PC-9 (cell line): ENCODE measurements around the gene SPECC1L. TPM values are rescaled to one million over a fixed set of nuclear protein-coding genes. Genes with fewer than 3 reads are reported as not detected.

Source experiments
- BruUV-seq: library from RNA; stranded (reverse); fragments of 400-500 nt; replicated peaks from 2 replicates; lab custom pipeline; 2021; lab: Mats Ljungman, UMichigan
- CTCF ChIA-PET: fragments of 300-600 bp; sonication (Branson Sonifier 250); formaldehyde crosslinking; loops from one replicate; lab custom pipeline; 2022; ENCODE audit warnings: antibody characterized with exemption; lab: Charles Lee
- POLR2A ChIA-PET: fragments of 300-600 bp; sonication (Branson Sonifier 250); formaldehyde crosslinking; loops from one replicate; lab custom pipeline; 2022; ENCODE audit warnings: antibody characterized with exemption; ENCODE audit not compliant: unreplicated experiment; lab: Charles Lee
- DNase-seq, 2 experiments: peaks; one replicate each; pipeline versions ENCODE4 v3.0.0 to v3.0.0-alpha.2; 2015 to 2022; ENCODE audit warnings: mixed read lengths in 1 of 2
- H2AFZ ChIP-seq: fragments of 200-600 bp; sonication (generic); 2 replicates; pipeline ENCODE4 v1.8.1; 2017; ENCODE audit warnings: antibody characterized with exemption
- H3F3A ChIP-seq: fragments of 200-600 bp; sonication (generic); 2 replicates; pipeline ENCODE4 v1.8.1; 2017; ENCODE audit warnings: antibody characterized with exemption, mild to moderate bottlenecking, low read depth; ENCODE audit not compliant: insufficient read depth
- H3K27ac ChIP-seq: fragments of 200-600 bp; sonication (generic); 2 replicates; pipeline ENCODE4 v1.6.1; 2016; ENCODE audit warnings: mixed run types
- H3K27me3 ChIP-seq: fragments of 200-600 bp; sonication (generic); 2 replicates; pipeline ENCODE4 v1.6.1; 2016; ENCODE audit warnings: low read depth, mixed run types; ENCODE audit not compliant: insufficient read depth
- H3K36me3 ChIP-seq: fragments of 200-600 bp; sonication (generic); 2 replicates; pipeline ENCODE4 v1.6.1; 2016; ENCODE audit warnings: low read depth, mixed run types
- H3K4me1 ChIP-seq: fragments of 200-600 bp; sonication (generic); replicated peaks from 2 replicates; pipeline ENCODE4 v1.6.1; 2016; ENCODE audit warnings: mixed run types; ENCODE audit not compliant: insufficient read depth
- H3K4me2 ChIP-seq: fragments of 200-600 bp; sonication (generic); 2 replicates; pipeline ENCODE4 v1.6.1; 2017; ENCODE audit warnings: mixed run types
- H3K4me3 ChIP-seq: fragments of 200-600 bp; sonication (generic); 2 replicates; pipeline ENCODE4 v1.6.1; 2016; ENCODE audit warnings: mixed run types
- H3K79me2 ChIP-seq: fragments of 200-600 bp; sonication (generic); 2 replicates; pipeline ENCODE4 v1.6.1; 2017; ENCODE audit warnings: low read depth, mixed run types
- H3K9me2 ChIP-seq: fragments of 200-600 bp; sonication (generic); 2 replicates; pipeline ENCODE4 v1.8.1; 2017; ENCODE audit warnings: mild to moderate bottlenecking; ENCODE audit not compliant: insufficient read depth
- H3K9me3 ChIP-seq: fragments of 200-600 bp; sonication (generic); 2 replicates; pipeline ENCODE4 v1.8.1; 2016; ENCODE audit warnings: low read depth; ENCODE audit not compliant: insufficient read depth
- H4K20me1 ChIP-seq: fragments of 200-600 bp; sonication (generic); 2 replicates; pipeline ENCODE4 v1.8.1; 2017; ENCODE audit not compliant: insufficient read depth
- CTCF ChIP-seq: fragments of 200-600 bp; sonication (generic); conservative IDR thresholded peaks from 2 replicates; pipeline ENCODE4 v1.6.1; 2017; ENCODE audit warnings: mixed run types, antibody characterized with exemption, mild to moderate bottlenecking, moderate library complexity
- EZH2 ChIP-seq: fragments of 200-600 bp; sonication (generic); IDR thresholded peaks from 2 replicates; pipeline ENCODE4 v1.8.0; 2017; ENCODE audit warnings: antibody characterized with exemption, low read depth
- intact Hi-C: fragments of 100-400 bp; cut with micrococcal nuclease; formaldehyde crosslinking; loops from one replicate; pipeline ENCODE4 v1.10.0; 2022; ENCODE audit not compliant: unreplicated experiment
- total RNA-seq: library from RNA; stranded (reverse); gene quantifications from 2 replicates; pipeline ENCODE4 v1.2.3, GENCODE V29; 2021

Gene SPECC1L
- total RNA-seq, 1 experiment from 2014 or later, result 38.9 TPM

- ChIA-PET CTCF (no interaction called here), POLR2A (no interaction called here)
- TF ChIP-seq EZH2 (no peak), CTCF (no peak)
- Histone ChIP-seq H3K4me3 (no peak overlapping the region), H3K4me1 (no peaks in the 10 kb centered on the region), H3K27me3 (no peaks in the 10 kb centered on the region), H4K20me1 (peaks cover 10% of the 10 kb centered on the region), H3K36me3 (no peaks in the 10 kb centered on the region; the same call in 1 of the 2 replicates), H3K9me2 (no peaks in the 10 kb centered on the region), H3K79me2 (no peaks in the 10 kb centered on the region), H3K4me2 (no peak overlapping the region), H2AFZ (no peak overlapping the region), H3K9me3 (no peaks in the 10 kb centered on the region), H3K27ac (no peak overlapping the region), H3F3A (peaks cover 11% of the 10 kb centered on the region)
- intact Hi-C loops, result no loop called here
- BruUV-seq, result no TSS peak
- DNase-seq, result no peak
These were observed 92.6 kb downstream of the SPECC1L start for GRCh38 chr22:24363243-24363642.

GRCh38 chr22:24366701-24367100, 96.1 kb downstream of the SPECC1L start:
- CTCF ChIA-PET, result no interaction called here

GRCh38 chr22:24367841-24368240, 97.2 kb downstream of the SPECC1L start:
- Histone ChIP-seq H2AFZ (no peak overlapping the region), H3F3A (peaks cover 14% of the 10 kb centered on the region; the same call in 1 of the 2 replicates), H3K4me1 (no peaks in the 10 kb centered on the region), H3K4me3 (no peak overlapping the region), H3K4me2 (no peak overlapping the region), H3K79me2 (no peaks in the 10 kb centered on the region), H4K20me1 (peaks cover 10% of the 10 kb centered on the region), H3K9me2 (no peaks in the 10 kb centered on the region), H3K36me3 (peaks cover 30% of the 10 kb centered on the region), H3K27ac (no peak overlapping the region), H3K9me3 (no peaks in the 10 kb centered on the region), H3K27me3 (no peaks in the 10 kb centered on the region)
- CTCF ChIA-PET, result no interaction called here
- POLR2A ChIA-PET, result no interaction called here
- BruUV-seq, result no TSS peak
- TF ChIP-seq EZH2 (no peak), CTCF (no peak)
- DNase-seq, result no peak
- intact Hi-C loops, result no loop called here

More at GRCh38 chr22:24366701-24367100, 96.1 kb downstream of the SPECC1L start:
- Histone ChIP-seq H3K9me2 (no peaks in the 10 kb centered on the region), H3K4me3 (no peak overlapping the region), H3K79me2 (no peaks in the 10 kb centered on the region), H3K4me2 (no peak overlapping the region), H4K20me1 (peaks cover 10% of the 10 kb centered on the region), H2AFZ (no peak overlapping the region), H3K27me3 (no peaks in the 10 kb centered on the region), H3K4me1 (no peaks in the 10 kb centered on the region), H3K36me3 (peaks cover 26% of the 10 kb centered on the region), H3K9me3 (no peaks in the 10 kb centered on the region), H3K27ac (no peak overlapping the region), H3F3A (peaks cover 19% of the 10 kb centered on the region; the same call in 1 of the 2 replicates)
- DNase-seq, result no peak
- intact Hi-C loops, result no loop called here
- BruUV-seq, result no TSS peak
- TF ChIP-seq EZH2, result no peak
- TF ChIP-seq CTCF, result no peak
- POLR2A ChIA-PET, result no interaction called here
